Astrocyte (in vitro differentiated cells and primary cell): ENCODE data around the gene PPP2R2B.

ENCODE experiments used
- CTCF ChIP-seq: IDR thresholded peaks from 2 replicates; pipeline ENCODE4 v1.5.1; 2011; ENCODE audit warnings: low read depth, mild to moderate bottlenecking, inconsistent platforms, low read length, moderate library complexity; ENCODE audit not compliant: insufficient read depth
- EZH2 ChIP-seq: IDR thresholded peaks from 2 replicates; pipeline ENCODE4 v1.6.1; 2012; ENCODE audit warnings: mild to moderate bottlenecking, low read length, inconsistent platforms; ENCODE audit not compliant: insufficient read depth

GRCh38 chr5:146623009-146623408 lies 255.5 kb downstream of the PPP2R2B start:
- no peak for TF ChIP-seq CTCF
- TF ChIP-seq EZH2 = no peak
